Stimulated activated naive CD8-positive, alpha-beta T cell treated with anti-CD3 and anti-CD28 coated beads, Interleukin-15, amount 100 ng/mL, for 72 hours (primary cell): ENCODE results near the gene SDSL.

ENCODE experiments used
- ATAC-seq: fragments of 150-1000 bp; cut with Tn5 transposase; 2 replicates; pipeline ENCODE4 v1.10.0; 2021; ENCODE audit warnings: mild to moderate bottlenecking, moderate library complexity
- DNase-seq, 2 donors: peaks; one replicate each; pipeline ENCODE4 v3.0.0; 2021 to 2022
- H3K27ac Mint-ChIP-seq, 2 donors: one replicate each; pipeline ENCODE4 v1.8.0; 2022; ENCODE audit warnings: mild to moderate bottlenecking in 2 of 2, mixed read lengths in 2 of 2, moderate library complexity in 2 of 2
- H3K27me3 Mint-ChIP-seq: one replicate; pipeline ENCODE4 v1.8.0; 2022; ENCODE audit warnings: mixed read lengths
- H3K4me1 Mint-ChIP-seq: one replicate; pipeline ENCODE4 v1.8.0; 2022; ENCODE audit warnings: mild to moderate bottlenecking, mixed read lengths
- H3K4me3 Mint-ChIP-seq, 2 donors: one replicate each; pipeline ENCODE4 v1.8.0; 2022; ENCODE audit warnings: mild to moderate bottlenecking in 2 of 2, mixed read lengths in 2 of 2, moderate library complexity in 1 of 2
- H3K9me3 Mint-ChIP-seq, 2 donors: one replicate each; pipeline ENCODE4 v1.8.0; 2022; ENCODE audit warnings: mixed read lengths in 2 of 2

The SDSL gene

DNA sequence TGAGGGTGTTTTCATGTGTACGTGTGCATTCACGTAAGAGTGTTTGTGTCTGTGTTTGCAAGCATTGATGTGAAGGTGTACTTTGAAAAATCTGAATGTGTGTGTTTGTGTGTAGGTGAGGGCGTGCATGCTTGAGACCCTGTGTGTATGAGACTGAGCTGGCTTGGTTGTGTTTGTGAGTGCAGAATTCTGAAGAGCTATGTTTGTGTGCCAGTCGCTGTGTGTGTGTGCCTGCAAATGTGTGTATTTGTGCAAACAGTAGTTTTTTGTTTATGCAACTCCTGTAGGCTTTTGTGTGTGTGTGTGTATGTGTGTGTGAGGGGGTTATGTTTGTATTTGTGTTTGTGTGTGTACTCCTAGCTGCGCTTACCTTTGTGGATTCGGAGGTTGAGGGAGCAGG is 51.2 kb downstream of the SDSL start:
- Mint-ChIP-seq H3K27ac (no peak overlapping the region), H3K4me1 (peaks cover 23% of the 10 kb centered on the region), H3K9me3 (no peaks in the 10 kb centered on the region), H3K4me3 (no peak overlapping the region), H3K27me3 (peaks cover 99% of the 10 kb centered on the region)
- DNase-seq (no peak), ATAC-seq (no peak)

DNA sequence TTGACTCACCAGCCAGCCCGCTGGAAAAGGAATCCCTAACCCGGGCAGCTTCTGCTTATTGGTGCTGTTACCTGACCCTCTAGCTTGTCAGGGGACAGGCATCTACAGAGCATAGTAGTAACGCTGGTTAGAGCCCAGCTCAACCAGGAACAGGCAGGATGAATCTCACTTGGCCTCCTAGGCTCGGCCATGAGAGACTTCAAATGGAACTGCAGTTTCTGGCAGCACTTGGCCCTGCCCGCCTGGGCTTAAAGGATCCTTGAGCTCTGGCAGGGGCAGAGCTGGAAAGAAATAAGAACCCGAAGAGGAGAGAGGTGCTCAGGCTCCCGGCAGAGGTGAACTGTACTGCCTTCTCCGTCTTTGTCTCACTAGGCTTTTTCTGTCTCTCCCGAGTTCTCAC is 51.8 kb downstream of the SDSL start:
- no peak for ATAC-seq
- Mint-ChIP-seq H3K27me3 (peaks cover 99% of the 10 kb centered on the region), H3K27ac (no peak overlapping the region), H3K4me1 (peaks cover 25% of the 10 kb centered on the region), H3K4me3 (peak overlapping the region; percentile 22 to 26), H3K9me3 (no peaks in the 10 kb centered on the region)
- peak in 1 of 2 donors; percentile 8 for DNase-seq

DNA sequence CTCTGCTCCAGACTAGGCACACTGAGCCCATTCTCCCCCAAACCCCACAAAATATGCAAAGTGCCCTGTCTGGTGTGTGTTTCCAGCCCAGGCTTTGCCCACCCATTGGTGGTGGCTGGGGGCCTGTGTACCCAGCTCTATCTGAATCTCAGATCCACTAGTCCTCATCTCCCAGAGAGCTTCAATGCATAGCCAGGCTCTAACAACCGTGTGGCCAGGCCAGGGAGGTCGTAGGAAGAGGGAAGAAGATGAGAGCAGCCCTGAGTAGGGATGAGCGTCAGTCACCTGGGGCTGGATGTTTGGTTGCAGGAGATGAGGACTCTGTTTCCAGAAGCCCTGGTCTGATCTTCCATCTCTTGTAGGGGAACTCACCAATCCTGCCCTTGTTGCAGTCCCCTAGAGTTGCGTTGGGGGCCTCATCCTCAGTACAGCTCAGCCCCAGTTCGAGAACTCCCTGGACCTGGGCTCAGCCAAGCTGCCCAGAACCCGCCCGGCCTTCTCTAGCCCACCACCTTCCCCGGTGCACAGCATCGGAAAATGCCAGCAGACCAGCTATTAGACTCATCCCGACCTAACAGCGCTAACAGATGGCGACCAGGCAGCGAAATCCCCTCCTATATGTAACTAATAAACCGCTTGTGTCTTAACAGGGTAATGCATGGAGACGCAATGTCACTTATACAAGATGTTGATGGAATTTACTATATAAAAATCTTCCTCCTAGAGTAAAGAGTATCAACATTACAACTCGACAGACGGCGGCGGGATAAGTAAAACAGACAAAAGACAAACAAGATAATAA is 52.7 kb downstream of the SDSL start:
- ATAC-seq (no peak), DNase-seq (peak in 1 of 2 donors; percentile 3)
- no peak overlapping the region for H3K27ac Mint-ChIP-seq
- H3K27me3 Mint-ChIP-seq = peaks cover 99% of the 10 kb centered on the region
- H3K4me3 Mint-ChIP-seq = peak overlapping the region; percentile 22 to 26
- H3K4me1 Mint-ChIP-seq = peaks cover 34% of the 10 kb centered on the region
- H3K9me3 Mint-ChIP-seq = no peaks in the 10 kb centered on the region

DNA sequence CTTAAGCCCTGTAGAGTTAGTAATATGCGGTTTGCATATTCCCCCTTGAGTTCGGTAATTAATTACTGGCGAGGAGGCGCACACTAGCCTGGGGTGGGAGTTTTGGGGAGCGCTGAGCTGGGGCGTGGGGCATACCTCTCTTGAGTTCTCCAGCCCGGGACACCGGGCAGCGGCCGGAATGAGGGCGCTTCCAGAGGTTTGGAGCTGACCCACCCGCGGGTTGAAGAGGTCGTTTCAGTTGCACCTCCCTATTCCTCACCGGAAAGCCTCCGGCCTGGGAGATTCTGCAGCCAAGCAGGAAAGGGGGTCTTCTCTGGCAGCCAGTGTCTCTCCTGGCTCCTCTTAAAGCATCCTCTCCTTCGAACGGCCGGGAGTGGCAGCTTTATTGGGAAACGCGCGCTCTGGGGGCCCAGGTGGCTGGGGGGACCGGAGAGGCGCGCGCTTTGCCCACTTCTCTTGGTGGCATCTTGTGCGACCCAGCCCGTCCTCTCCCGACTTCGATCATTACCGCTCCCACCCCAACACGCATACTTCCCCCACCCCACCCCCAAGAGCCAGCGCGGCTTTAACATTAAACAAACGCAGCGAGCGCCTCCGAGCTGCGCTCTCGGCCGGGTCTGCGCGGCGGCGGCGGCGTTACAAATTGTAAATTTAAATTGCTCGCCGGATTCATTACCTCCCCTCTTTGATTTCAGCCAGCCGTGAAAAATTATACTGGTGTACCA is 53.4 kb downstream of the SDSL start:
- H3K4me3 Mint-ChIP-seq = no peak overlapping the region

DNA sequence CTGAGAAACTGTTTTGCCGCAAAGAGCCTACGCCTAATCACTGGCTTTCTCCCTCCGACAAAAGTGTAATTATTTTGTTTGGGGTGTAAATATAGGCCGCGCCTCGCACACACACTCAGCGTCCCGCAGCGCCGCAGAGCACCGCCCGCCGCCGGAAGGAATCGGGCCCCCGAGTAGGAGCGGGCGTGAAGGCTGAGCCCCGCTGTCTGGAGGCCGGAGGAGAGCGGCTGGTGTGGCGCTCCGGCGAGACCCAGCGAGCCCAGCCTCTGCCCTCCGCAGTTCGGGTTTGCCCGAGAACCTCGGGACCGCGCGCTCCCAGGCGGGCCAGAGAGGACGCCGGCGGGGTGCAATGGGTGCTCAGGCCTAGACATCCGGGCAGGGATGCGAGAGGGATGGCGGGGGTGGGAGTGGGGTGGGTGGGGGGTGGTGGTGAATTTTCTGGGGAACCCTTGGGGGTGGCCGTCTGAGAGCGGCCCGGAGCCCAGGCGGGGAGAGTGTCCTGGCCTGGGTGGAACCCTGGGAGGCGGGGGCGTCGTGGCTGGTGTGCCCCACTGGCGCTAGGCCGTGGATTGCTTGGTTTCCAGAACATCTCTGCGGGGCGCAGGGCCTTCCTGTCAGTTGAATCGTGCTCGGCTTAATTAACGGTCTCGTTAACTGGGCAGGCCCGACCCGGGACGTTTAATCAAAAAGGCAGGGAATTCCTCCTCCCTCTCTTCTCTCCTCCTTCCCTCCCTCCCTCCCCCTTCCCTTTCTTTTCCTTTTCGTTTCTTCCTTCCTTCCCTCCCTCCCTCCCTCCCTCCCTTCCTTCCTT is 54.2 kb downstream of the SDSL start:
- peaks cover 31% of the 10 kb centered on the region for H3K4me1 Mint-ChIP-seq
- no peak overlapping the region for H3K27ac Mint-ChIP-seq
- H3K4me3 Mint-ChIP-seq = no peak overlapping the region
- no peaks in the 10 kb centered on the region for H3K9me3 Mint-ChIP-seq
- peaks cover 100% of the 10 kb centered on the region for H3K27me3 Mint-ChIP-seq
- peak in 1 of 2 donors; percentile 1 for DNase-seq
- ATAC-seq = no peak

More for the DNA sequence above, 53.4 kb downstream of the SDSL start:
- Mint-ChIP-seq H3K4me1 (peaks cover 37% of the 10 kb centered on the region), H3K9me3 (no peaks in the 10 kb centered on the region), H3K27me3 (peaks cover 99% of the 10 kb centered on the region), H3K27ac (no peak overlapping the region)
- ATAC-seq (no peak), DNase-seq (no peak)

DNA sequence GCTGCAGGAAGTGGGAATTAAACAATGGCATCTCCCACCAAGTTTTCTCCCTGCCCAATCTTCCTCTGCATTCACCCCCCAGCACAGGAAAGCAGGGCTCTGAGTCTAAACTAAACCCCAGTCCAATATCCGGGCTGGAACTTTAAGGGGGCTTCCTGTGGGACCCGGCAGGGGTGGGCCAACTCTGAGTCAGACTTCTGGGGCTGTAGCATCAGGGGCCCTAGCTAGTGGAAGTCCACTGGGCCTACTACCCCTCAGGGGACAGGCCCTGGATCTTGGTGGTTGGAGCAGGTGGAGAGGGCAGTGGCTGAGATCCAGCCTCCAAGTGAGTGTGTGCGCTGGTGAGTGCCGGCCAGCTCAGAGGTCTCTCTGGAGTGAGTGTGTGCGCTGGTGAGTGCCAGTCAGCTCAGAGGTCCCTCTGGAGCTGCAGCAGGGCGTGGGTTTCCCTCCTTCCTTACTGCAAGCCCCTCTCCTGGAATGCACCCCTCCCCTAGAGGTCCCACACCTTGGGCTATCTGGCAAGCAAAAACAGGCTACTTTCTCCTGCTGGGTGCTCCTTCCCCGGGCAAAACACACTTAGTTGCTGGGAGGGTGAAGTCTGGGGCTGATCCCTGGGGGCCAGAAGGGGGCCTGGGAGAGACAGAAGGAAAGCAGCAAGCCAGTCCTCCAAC is 55.1 kb downstream of the SDSL start:
- Mint-ChIP-seq H3K27ac (no peak overlapping the region), H3K27me3 (peaks cover 95% of the 10 kb centered on the region), H3K4me1 (peaks cover 24% of the 10 kb centered on the region), H3K4me3 (no peak overlapping the region), H3K9me3 (no peaks in the 10 kb centered on the region)
- ATAC-seq (no peak), DNase-seq (no peak)

DNA sequence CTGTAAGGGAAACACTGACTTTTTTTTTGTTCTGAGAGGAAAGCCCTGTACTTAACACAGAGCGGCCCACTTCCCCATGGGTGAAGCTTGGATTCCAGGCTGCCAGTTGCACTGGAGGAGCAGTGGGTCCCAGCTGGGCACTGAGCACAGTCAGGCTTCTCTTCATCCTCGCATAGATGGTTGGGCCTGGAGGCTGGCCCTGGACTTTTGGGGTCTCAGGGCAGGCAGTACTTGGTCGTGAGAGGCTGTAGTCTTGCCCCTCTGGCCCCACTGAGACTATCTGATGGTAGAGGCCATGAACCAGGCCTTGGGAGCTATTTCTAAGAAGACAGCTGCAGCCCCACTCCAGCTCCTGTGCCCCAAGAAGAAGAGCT is 55.6 kb downstream of the SDSL start:
- no peak overlapping the region for H3K4me3 Mint-ChIP-seq
- no peak for ATAC-seq
- no peak for DNase-seq
- H3K4me1 Mint-ChIP-seq = peaks cover 24% of the 10 kb centered on the region
- no peak overlapping the region for H3K27ac Mint-ChIP-seq
- peaks cover 95% of the 10 kb centered on the region for H3K27me3 Mint-ChIP-seq
- H3K9me3 Mint-ChIP-seq = no peaks in the 10 kb centered on the region

DNA sequence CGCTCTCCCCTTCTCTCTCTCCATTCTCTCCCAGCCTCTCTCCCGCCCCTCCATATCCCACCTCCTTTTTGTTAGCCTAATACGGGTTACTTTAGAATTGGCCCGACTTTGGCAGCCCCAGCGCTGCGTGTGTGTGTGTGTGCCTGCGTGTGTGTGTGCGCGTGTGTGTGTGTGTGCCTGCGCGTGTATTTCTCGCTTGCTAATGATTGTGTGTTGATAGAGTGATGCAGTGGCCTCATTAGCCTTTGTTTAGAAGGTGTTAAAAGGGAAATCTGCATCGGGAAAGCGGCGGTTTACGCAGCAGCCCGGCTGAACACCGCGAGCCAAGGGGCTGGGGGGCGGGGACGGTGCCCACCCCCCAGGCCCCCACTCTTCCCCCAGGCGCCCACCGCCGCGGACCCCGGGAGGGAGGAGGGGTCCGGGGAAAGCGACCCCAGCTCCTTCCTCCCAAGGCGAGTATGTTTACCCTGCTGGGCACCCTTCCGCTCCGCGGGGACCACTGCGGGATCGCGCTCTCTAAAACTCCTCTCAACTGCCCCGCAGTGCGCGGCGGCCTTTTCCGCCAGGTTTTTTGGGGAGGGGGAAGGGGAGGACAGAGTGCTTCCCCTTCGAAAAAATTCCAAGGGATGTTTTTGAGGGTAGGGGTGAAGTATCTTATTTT is 56.3 kb downstream of the SDSL start:
- H3K4me1 Mint-ChIP-seq = peaks cover 24% of the 10 kb centered on the region
- no peak for ATAC-seq
- no peaks in the 10 kb centered on the region for H3K9me3 Mint-ChIP-seq
- no peak overlapping the region for H3K4me3 Mint-ChIP-seq
- no peak overlapping the region for H3K27ac Mint-ChIP-seq
- DNase-seq = no peak
- H3K27me3 Mint-ChIP-seq = peaks cover 95% of the 10 kb centered on the region

DNA sequence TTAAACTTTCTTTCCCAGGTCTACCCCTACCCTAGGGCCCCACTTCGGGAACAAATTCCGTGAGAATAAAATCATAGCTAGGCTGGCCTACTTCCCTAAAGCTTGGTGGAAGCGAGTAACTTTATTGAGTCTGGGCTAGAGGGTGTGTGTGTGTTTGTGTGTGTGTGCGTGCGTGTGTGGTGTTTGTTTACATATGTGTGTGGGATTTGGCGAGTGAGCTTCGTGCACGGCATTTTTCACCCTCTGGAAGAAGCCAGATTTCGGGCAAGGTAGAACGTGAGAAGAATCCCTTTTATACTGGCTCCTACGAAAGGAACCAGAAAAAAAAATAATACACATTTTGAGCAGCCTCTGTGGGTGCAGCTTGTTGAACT is 57.0 kb downstream of the SDSL start:
- Mint-ChIP-seq H3K4me3 (no peak overlapping the region), H3K27me3 (peaks cover 94% of the 10 kb centered on the region), H3K9me3 (no peaks in the 10 kb centered on the region), H3K4me1 (peaks cover 21% of the 10 kb centered on the region), H3K27ac (peak overlapping the region in 1 of 2 donors; percentile 14)
- DNase-seq (no peak), ATAC-seq (no peak)

DNA sequence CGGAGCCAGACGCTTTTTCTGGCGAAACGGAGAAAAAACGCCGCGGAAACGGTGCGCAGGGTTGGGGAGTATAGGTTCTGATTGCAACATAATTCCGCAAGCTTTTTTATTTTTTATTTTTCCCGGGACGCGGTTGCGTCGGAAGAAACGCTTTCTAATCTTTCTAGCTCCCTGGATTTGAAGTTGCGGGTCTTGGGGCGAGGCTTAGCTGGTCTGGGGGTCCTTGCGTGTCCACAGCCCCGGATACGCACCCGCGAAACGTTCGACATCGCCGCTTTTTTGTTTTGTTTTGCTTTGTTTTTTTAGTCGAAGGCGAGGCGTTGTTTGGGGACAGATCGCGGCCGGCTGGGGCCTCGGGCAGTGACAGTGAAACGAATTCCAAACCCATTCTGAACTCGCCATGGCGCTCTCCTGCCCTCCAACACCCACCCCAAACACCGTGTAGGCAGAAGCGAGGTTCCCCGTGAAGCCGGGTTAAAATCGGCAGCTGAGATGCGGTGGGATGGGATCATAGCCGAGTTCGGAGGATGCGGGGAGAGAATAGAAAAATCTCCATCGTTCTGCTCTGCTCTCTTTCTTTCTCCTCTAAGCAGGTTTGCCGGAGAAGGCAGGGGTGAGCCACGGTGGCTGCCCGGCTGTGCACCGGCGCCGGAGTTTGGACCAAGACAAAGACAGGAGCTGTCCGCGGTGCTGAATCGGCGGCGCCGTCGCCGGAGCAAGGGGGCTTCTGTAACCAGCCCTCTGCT is 57.6 kb downstream of the SDSL start:
- H3K27me3 Mint-ChIP-seq = peaks cover 89% of the 10 kb centered on the region
- H3K4me3 Mint-ChIP-seq = peak overlapping the region in 1 of 2 donors; percentile 41
- no peaks in the 10 kb centered on the region for H3K9me3 Mint-ChIP-seq
- ATAC-seq = no peak
- peak in 1 of 2 donors; percentile 40 for DNase-seq
- H3K27ac Mint-ChIP-seq = peak overlapping the region in 1 of 2 donors; percentile 90
- peaks cover 16% of the 10 kb centered on the region for H3K4me1 Mint-ChIP-seq

DNA sequence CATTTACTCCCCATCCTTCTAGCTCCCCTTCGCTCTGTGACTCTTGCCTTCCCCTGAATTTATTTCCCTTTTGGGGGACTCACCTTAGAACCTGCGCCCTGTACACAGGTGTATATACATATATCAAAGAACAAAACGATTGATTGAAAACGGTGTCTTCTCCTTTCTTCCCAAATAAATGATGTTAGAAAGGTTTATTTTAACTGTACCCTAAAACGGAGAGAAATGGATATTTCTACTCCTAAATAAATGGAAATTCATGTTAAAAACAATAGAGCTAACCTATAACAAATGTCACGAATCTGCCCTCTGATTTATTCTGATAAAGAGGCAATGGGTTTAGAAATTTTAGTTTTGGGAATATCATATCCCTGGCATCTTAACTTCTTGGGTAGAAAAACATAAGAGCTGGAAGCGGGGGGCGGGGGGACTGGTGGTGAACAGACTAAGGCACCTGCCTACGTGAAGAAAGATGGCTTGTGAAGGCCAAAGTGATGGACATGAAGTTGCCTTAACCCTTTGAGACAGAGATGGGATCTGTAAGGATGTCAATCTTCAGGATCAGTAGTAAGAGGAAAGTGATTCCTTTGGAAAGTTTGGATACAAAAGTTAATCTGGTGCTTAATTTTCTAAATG is 58.3 kb downstream of the SDSL start:
- Mint-ChIP-seq H3K27me3 (peaks cover 83% of the 10 kb centered on the region), H3K4me1 (peaks cover 15% of the 10 kb centered on the region), H3K27ac (peak overlapping the region in 1 of 2 donors; percentile 90), H3K9me3 (no peaks in the 10 kb centered on the region), H3K4me3 (peak overlapping the region in 1 of 2 donors; percentile 41)
- no peak for ATAC-seq
- no peak for DNase-seq

DNA sequence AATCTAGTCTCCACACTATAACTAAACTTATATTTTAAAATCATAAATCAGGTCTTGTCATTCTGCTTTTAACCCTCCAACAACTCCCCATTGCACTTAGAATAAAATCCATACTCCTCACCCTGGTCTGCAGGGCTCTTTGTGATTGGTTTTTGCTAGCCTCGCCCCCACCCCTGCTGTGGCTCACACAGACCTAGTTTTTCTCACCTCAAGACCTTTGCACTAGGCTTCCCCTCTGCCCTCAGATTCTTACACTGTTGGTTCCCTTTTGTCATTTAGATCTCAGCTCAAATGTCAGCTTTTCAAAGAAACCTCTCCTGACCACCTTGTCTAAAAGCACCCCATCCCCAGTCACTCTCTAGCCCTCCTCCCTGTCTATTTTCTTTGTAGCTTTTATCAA is 60.2 kb downstream of the SDSL start:
- no peak for ATAC-seq

DNA sequence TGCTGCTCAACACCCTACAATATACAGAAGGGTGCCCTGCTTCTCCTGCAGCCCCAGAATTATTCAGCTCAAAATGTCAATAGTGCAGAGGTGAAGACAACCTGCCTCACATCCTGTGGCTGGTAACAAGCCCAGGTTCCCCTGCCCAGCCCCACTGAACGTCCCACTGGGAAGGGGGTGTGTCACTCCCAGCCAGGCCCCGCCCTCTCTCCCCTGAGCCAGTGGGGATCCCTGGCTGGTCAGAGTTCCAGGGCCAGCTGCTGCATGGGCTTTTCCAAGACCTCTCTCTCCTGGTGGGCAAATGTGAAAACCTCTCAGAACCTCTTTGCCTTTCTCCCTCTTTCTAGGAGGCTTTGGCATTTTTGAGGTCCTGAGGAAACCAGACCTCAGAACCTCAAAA is 63.1 kb downstream of the SDSL start:
- ATAC-seq (no peak), DNase-seq (no peak)
- no peak overlapping the region for H3K4me3 Mint-ChIP-seq
- peaks cover 56% of the 10 kb centered on the region for H3K27me3 Mint-ChIP-seq
- no peaks in the 10 kb centered on the region for H3K9me3 Mint-ChIP-seq
- no peaks in the 10 kb centered on the region for H3K4me1 Mint-ChIP-seq
- no peak overlapping the region for H3K27ac Mint-ChIP-seq

More for the DNA sequence above, 60.2 kb downstream of the SDSL start:
- H3K4me3 Mint-ChIP-seq = no peak overlapping the region
- H3K9me3 Mint-ChIP-seq = no peaks in the 10 kb centered on the region
- no peak for DNase-seq
- peaks cover 15% of the 10 kb centered on the region for H3K4me1 Mint-ChIP-seq
- no peak overlapping the region for H3K27ac Mint-ChIP-seq
- H3K27me3 Mint-ChIP-seq = peaks cover 79% of the 10 kb centered on the region

DNA sequence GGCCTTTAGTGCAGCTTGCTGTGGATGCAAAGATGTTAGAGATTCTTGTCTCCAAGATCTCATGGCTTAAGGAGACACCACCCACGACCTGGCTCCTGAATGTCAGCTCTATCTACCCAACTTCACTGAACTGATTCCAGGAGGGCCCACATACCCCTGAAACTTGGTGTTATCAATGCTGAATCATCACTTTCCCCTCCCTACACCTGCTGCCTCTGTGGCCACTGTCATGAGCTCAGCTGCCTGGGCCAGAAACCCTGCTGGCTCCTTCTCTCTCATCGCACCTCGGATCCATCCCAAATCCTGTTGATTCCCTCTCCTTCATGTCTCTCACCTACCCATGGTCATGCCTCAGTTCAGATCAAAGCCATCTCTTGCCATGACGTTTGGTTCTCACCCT is 64.5 kb downstream of the SDSL start:
- Mint-ChIP-seq H3K27ac (no peak overlapping the region), H3K27me3 (peaks cover 55% of the 10 kb centered on the region), H3K4me3 (no peak overlapping the region), H3K9me3 (peaks cover 7% of the 10 kb centered on the region in 2 donors), H3K4me1 (no peaks in the 10 kb centered on the region)
- ATAC-seq (no peak), DNase-seq (no peak)
